ENCODE measurements around the gene ZNF557. TPM values are rescaled to one million over a fixed set of nuclear protein-coding genes. Genes with fewer than 3 reads are reported as not detected.

Gene ZNF557
- total and polyA plus RNA-seq, 7 donors = 0.82 to 5.7 (median 3.2) TPM

- Histone ChIP-seq H3K9me3 (no peaks in the 10 kb centered on the region), H3K4me1 (no peaks in the 10 kb centered on the region), H3K27me3 (ENCODE audit: insufficient read depth in 3 of 3, low read length in 2 of 3) (no peaks in the 10 kb centered on the region), H3K36me3 (ENCODE audit: insufficient read depth in 1 of 2, low read depth in 1 of 2) (peaks cover 1 to 91% of the 10 kb centered on the region in 2 donors), H3K27ac (no peak overlapping the region), H3K4me3 (no peak overlapping the region)
- intact Hi-C loops (cut with DNase I) = no loop called here
- no peak for TF ChIP-seq CTCF (IDR thresholded peaks at IDR 0.05)
- 93 to 94% (median 93%) methylated on average over 10 of the region's 10 CpGs for WGBS, 3 donors
- no peak for DNase-seq
- no peak for ATAC-seq
These were observed 51.0 kb downstream of the ZNF557 start for GRCh38 chr19:7120499-7120898.

DNA sequence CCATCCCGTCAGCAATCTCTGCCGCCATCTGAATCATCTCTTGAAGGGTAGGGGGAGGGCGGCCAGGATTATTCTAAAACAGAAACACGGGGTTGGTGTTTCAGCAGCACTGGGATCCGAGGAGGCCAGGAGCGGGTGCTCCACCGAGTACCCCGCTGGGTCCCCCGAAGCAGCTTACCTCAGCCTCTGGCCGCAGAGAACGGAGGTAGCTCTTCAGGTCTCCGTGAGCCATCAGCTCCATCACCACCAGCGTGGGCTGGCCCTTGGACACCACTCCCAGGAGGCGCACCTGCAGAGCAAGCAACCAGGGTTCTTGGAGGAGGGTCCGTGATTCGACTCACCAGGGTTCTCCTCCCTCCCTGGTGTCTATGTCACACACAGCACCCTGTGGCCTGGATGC lies 53.2 kb downstream of the ZNF557 start:
- Histone ChIP-seq H3K4me1 (no peaks in the 10 kb centered on the region), H3K4me3 (no peak overlapping the region), H3K27ac (no peak overlapping the region), H3K36me3 (ENCODE audit: insufficient read depth in 1 of 2, low read depth in 1 of 2) (peaks cover 11 to 94% of the 10 kb centered on the region in 2 donors), H3K27me3 (ENCODE audit: insufficient read depth in 3 of 3, low read length in 2 of 3) (no peaks in the 10 kb centered on the region), H3K9me3 (peaks cover 12% of the 10 kb centered on the region)
- DNase-seq (no peak), ATAC-seq (no peak)
- no peak for TF ChIP-seq CTCF (IDR thresholded peaks at IDR 0.05)
- WGBS, 3 donors = 96 to 97% (median 96%) methylated on average over 16 of the region's 16 CpGs
- intact Hi-C loops (cut with DNase I) = no loop called here

DNA sequence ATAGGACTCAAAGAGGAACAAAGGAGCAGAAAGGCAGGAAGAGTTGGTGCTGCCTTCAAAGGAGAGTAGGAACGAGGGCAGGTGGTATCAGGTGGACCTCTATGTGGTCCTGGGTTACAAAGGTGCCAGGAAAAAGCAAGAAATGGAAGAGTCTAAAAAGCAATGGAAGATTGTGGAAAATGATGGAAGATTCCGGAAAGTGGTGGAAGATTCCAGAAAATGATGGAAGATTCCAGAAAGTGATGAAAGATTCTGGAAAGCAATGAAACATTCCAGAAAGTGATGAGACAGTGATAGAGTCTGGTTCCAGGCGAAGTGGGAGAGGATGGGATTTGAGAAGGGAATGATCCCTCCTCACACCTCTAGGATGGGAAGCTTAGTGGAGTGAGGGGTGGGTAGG lies 55.3 kb downstream of the ZNF557 start:
- Histone ChIP-seq H3K4me1 (no peaks in the 10 kb centered on the region), H3K27me3 (ENCODE audit: insufficient read depth in 3 of 3, low read length in 2 of 3) (no peaks in the 10 kb centered on the region), H3K4me3 (no peak overlapping the region), H3K27ac (no peak overlapping the region), H3K36me3 (ENCODE audit: insufficient read depth in 1 of 2, low read depth in 1 of 2) (peaks cover 11 to 94% of the 10 kb centered on the region in 2 donors), H3K9me3 (peaks cover 12% of the 10 kb centered on the region)
- intact Hi-C loops (cut with DNase I) = no loop called here
- DNase-seq (no peak), ATAC-seq (no peak)
- TF ChIP-seq CTCF (IDR thresholded peaks at IDR 0.05) = no peak
- WGBS, 3 donors = 54 to 78% (median 59%) methylated on average over 3 of the region's 3 CpGs

- Histone ChIP-seq H3K4me1 (no peaks in the 10 kb centered on the region), H3K36me3 (ENCODE audit: insufficient read depth in 1 of 2, low read depth in 1 of 2) (peaks cover 11 to 94% of the 10 kb centered on the region in 2 donors), H3K27me3 (ENCODE audit: insufficient read depth in 3 of 3, low read length in 2 of 3) (no peaks in the 10 kb centered on the region), H3K9me3 (peaks cover 12% of the 10 kb centered on the region), H3K27ac (no peak overlapping the region), H3K4me3 (no peak overlapping the region)
- DNase-seq (no peak), ATAC-seq (no peak)
- intact Hi-C loops (cut with DNase I) = no loop called here
- TF ChIP-seq CTCF (IDR thresholded peaks at IDR 0.05) = no peak
- WGBS, 3 donors = 94 to 99% (median 98%) methylated on average over 16 of the region's 16 CpGs
These were observed 55.7 kb downstream of the ZNF557 start for GRCh38 chr19:7125221-7125620.

GRCh38 chr19:7126132-7126531 lies 56.6 kb downstream of the ZNF557 start:
- TF ChIP-seq CTCF (IDR thresholded peaks at IDR 0.05) = no peak
- 94 to 100% (median 95%) methylated on average over 3 of the region's 3 CpGs for WGBS, 3 donors
- Histone ChIP-seq H3K27ac (no peak overlapping the region), H3K4me3 (no peak overlapping the region), H3K36me3 (ENCODE audit: insufficient read depth in 1 of 2, low read depth in 1 of 2) (peaks cover 14 to 94% of the 10 kb centered on the region in 2 donors), H3K27me3 (ENCODE audit: insufficient read depth in 3 of 3, low read length in 2 of 3) (no peaks in the 10 kb centered on the region), H3K9me3 (peaks cover 12% of the 10 kb centered on the region), H3K4me1 (no peaks in the 10 kb centered on the region)
- intact Hi-C loops (cut with DNase I) = no loop called here
- DNase-seq (no peak), ATAC-seq (no peak)
